SK-N-MC (cell line): Measurements from ENCODE around the gene FREM2.

Source experiments
- EZH2 ChIP-seq: fragments of 200-600 bp; sonication (generic); IDR thresholded peaks from one replicate; pipeline ENCODE4 v1.6.1; 2017; ENCODE audit warnings: antibody characterized with exemption
- POLR2AphosphoS5 ChIP-seq: IDR thresholded peaks from 2 replicates; pipeline ENCODE4 v1.6.1; 2012; ENCODE audit warnings: mild to moderate bottlenecking, low read depth, low read length, borderline replicate concordance

GRCh38 chr13:38661010-38661675 is 25.7 kb upstream of the FREM2 start:
- TF ChIP-seq EZH2, result no peak
- TF ChIP-seq POLR2AphosphoS5, result no peak
